ENCODE results near the gene FAM81A. TPM values are rescaled to one million over a fixed set of nuclear protein-coding genes. Genes with fewer than 3 reads are reported as not detected.
"Not testable (repeated sequence)": the region's sequence is repeated elsewhere in the genome, so short reads cannot be mapped to it uniquely, and the experiment has no call there.

FAM81A gene
- total RNA-seq, 2 experiments from 2014 or later, result not detected

- Mint-ChIP-seq H3K27me3 (peaks cover 15% of the 10 kb centered on the region), H3K4me1 (ENCODE audit: low read depth) (no peaks in the 10 kb centered on the region), H3K27ac (no peak overlapping the region), H3K36me3 (ENCODE audit: low read depth) (no peaks in the 10 kb centered on the region), H3K9me3 (no peaks in the 10 kb centered on the region), H3K4me3 (no peak overlapping the region)
- H3K27ac ChIP-seq (ENCODE audit: low read depth in 1 of 2, low read length in 2 of 2), result no peak overlapping the region
- ChIA-PET CTCF (no interaction called here), POLR2A (no interaction called here)
- no peak for TF ChIP-seq CTCF (IDR thresholded peaks at IDR 0.05)
- intact Hi-C loops (cut with DNase I, micrococcal nuclease), result no loop called here
- H3K36me3 ChIP-seq (ENCODE audit: insufficient read depth, low read length), result no peaks in the 10 kb centered on the region
- H3K4me1 ChIP-seq (ENCODE audit: insufficient read depth, low read length), result no peaks in the 10 kb centered on the region
- no peak overlapping the region for H3K4me3 ChIP-seq (ENCODE audit: low read length)
- H3K9me3 ChIP-seq (ENCODE audit: control insufficient read depth in 1 of 2, insufficient read depth in 1 of 2, low read length in 2 of 2), result no peaks in the 10 kb centered on the region
- peaks cover 2 to 6% of the 10 kb centered on the region in 2 experiments for H3K27me3 ChIP-seq (ENCODE audit: control insufficient read depth in 1 of 2, insufficient read depth in 2 of 2, low read length in 2 of 2)
- no peak for ATAC-seq (ENCODE audit: poor library complexity)
- no peak for DNase-seq
Measured at GRCh38 chr15:59398220-59398619, 39.8 kb upstream of the FAM81A start.

- ATAC-seq (ENCODE audit: poor library complexity) (no peak), DNase-seq (peak in 3 of 14 experiments; percentile 16 to 45 (median 38))
- intact Hi-C loops (cut with DNase I, micrococcal nuclease), result no loop called here
- Mint-ChIP-seq H3K27ac (no peak overlapping the region), H3K36me3 (ENCODE audit: low read depth) (no peaks in the 10 kb centered on the region), H3K27me3 (peaks cover 18% of the 10 kb centered on the region), H3K4me1 (ENCODE audit: low read depth) (no peaks in the 10 kb centered on the region), H3K9me3 (no peaks in the 10 kb centered on the region), H3K4me3 (no peak overlapping the region)
- no peaks in the 10 kb centered on the region for H3K36me3 ChIP-seq (ENCODE audit: insufficient read depth, low read length)
- ChIA-PET POLR2A (no interaction called here), CTCF (no interaction called here)
- H3K27me3 ChIP-seq (ENCODE audit: control insufficient read depth in 1 of 2, insufficient read depth in 2 of 2, low read length in 2 of 2), result peaks cover 2 to 6% of the 10 kb centered on the region in 2 experiments
- no peak overlapping the region for H3K4me3 ChIP-seq (ENCODE audit: low read length)
- no peak for TF ChIP-seq CTCF (IDR thresholded peaks at IDR 0.05)
- H3K9me3 ChIP-seq (ENCODE audit: control insufficient read depth in 1 of 2, insufficient read depth in 1 of 2, low read length in 2 of 2), result no peaks in the 10 kb centered on the region
- H3K27ac ChIP-seq (ENCODE audit: low read depth in 1 of 2, low read length in 2 of 2), result no peak overlapping the region
- no peaks in the 10 kb centered on the region for H3K4me1 ChIP-seq (ENCODE audit: insufficient read depth, low read length)
Measured at GRCh38 chr15:59399465-59400102, 38.4 kb upstream of the FAM81A start.

GRCh38 chr15:59400103-59400813, 37.7 kb upstream of the FAM81A start:
- Histone ChIP-seq H3K36me3 (ENCODE audit: insufficient read depth, low read length) (no peaks in the 10 kb centered on the region), H3K9me3 (ENCODE audit: control insufficient read depth in 1 of 2, insufficient read depth in 1 of 2, low read length in 2 of 2) (no peaks in the 10 kb centered on the region), H3K4me3 (ENCODE audit: low read length) (no peak overlapping the region), H3K27ac (ENCODE audit: low read depth in 1 of 2, low read length in 2 of 2) (no peak overlapping the region), H3K27me3 (ENCODE audit: control insufficient read depth in 1 of 2, insufficient read depth in 2 of 2, low read length in 2 of 2) (peaks cover 2 to 6% of the 10 kb centered on the region in 2 experiments), H3K4me1 (ENCODE audit: insufficient read depth, low read length) (no peaks in the 10 kb centered on the region)
- Mint-ChIP-seq H3K27me3 (peaks cover 18% of the 10 kb centered on the region), H3K36me3 (ENCODE audit: low read depth) (no peaks in the 10 kb centered on the region), H3K27ac (no peak overlapping the region), H3K4me3 (no peak overlapping the region), H3K4me1 (ENCODE audit: low read depth) (no peaks in the 10 kb centered on the region), H3K9me3 (no peaks in the 10 kb centered on the region)
- no peak for ATAC-seq (ENCODE audit: poor library complexity)
- CTCF ChIA-PET, result no interaction called here
- DNase-seq, result no peak
- TF ChIP-seq CTCF (IDR thresholded peaks at IDR 0.05), result no peak
- POLR2A ChIA-PET, result no interaction called here
- intact Hi-C loops (cut with DNase I, micrococcal nuclease), result no loop called here

- CTCF ChIA-PET; H3K9me3 ChIP-seq (ENCODE audit: control insufficient read depth in 1 of 2, insufficient read depth in 1 of 2, low read length in 2 of 2); H3K27me3 ChIP-seq (ENCODE audit: control insufficient read depth in 1 of 2, insufficient read depth in 2 of 2, low read length in 2 of 2); ATAC-seq (ENCODE audit: poor library complexity); H3K4me1 Mint-ChIP-seq (ENCODE audit: low read depth); POLR2A ChIA-PET; H3K27ac ChIP-seq (ENCODE audit: low read depth in 1 of 2, low read length in 2 of 2); H3K36me3 Mint-ChIP-seq (ENCODE audit: low read depth); H3K27ac Mint-ChIP-seq; H3K4me3 Mint-ChIP-seq; H3K9me3 Mint-ChIP-seq; H3K4me3 ChIP-seq (ENCODE audit: low read length); H3K36me3 ChIP-seq (ENCODE audit: insufficient read depth, low read length); H3K4me1 ChIP-seq (ENCODE audit: insufficient read depth, low read length); intact Hi-C loops (cut with DNase I, micrococcal nuclease): not testable (repeated sequence)
- peaks cover 18% of the 10 kb centered on the region for H3K27me3 Mint-ChIP-seq
- DNase-seq, result peak in 1 of 14 experiments; percentile 15
Measured at GRCh38 chr15:59401051-59401823, 36.7 kb upstream of the FAM81A start.

Measured in CD4-positive, alpha-beta T cell (primary cell).